Astrocyte (in vitro differentiated cells and primary cell): Measurements from ENCODE around the gene GRK6.

Experiments
- EZH2 ChIP-seq: IDR thresholded peaks from 2 replicates; pipeline ENCODE4 v1.6.1; 2012; ENCODE audit warnings: mild to moderate bottlenecking, low read length, inconsistent platforms; ENCODE audit not compliant: insufficient read depth
- TF ChIP-seq, protein P1 (sequence below): IDR thresholded peaks from 2 replicates; pipeline ENCODE4 v1.5.1; 2011; ENCODE audit warnings: low read depth, mild to moderate bottlenecking, inconsistent platforms, low read length, moderate library complexity; ENCODE audit not compliant: insufficient read depth

DNA sequence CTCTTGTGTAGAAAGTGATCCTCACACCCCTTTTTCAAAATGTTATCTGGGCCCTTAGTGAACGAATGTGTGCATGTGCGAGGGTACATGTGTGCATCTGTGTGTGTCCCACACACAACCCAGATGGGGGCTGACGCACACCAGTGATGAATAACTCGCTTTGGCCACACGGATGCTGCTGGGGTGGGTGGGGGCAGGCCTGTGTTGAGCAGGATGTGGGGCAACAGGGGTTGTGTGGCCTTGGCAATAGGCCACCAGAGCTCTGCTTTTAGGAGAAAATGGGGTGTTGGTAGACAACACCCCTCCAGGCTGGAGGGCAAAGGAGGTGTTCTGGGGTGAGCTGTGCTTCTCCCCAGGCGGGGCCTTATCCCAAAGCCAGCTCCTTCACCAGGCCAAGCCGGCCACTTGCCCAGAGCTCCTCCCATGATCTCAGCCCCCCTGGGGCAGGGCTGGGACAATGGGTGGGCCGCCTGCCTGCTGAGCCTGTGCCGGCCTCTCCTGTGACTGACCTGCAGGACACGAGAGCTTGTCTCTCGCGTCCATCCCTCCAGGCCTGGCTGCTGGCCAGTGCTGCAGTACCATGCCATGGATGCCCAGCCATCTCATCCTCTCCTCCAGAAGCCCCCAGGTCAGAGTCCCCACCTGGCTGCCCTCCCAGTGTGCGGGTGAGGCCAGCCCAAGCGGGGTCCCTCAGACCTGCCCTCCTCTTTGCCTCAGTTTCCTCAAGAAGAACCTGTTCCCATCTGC is 45.3 kb downstream of the GRK6 start:
- TF ChIP-seq, protein P1, sequence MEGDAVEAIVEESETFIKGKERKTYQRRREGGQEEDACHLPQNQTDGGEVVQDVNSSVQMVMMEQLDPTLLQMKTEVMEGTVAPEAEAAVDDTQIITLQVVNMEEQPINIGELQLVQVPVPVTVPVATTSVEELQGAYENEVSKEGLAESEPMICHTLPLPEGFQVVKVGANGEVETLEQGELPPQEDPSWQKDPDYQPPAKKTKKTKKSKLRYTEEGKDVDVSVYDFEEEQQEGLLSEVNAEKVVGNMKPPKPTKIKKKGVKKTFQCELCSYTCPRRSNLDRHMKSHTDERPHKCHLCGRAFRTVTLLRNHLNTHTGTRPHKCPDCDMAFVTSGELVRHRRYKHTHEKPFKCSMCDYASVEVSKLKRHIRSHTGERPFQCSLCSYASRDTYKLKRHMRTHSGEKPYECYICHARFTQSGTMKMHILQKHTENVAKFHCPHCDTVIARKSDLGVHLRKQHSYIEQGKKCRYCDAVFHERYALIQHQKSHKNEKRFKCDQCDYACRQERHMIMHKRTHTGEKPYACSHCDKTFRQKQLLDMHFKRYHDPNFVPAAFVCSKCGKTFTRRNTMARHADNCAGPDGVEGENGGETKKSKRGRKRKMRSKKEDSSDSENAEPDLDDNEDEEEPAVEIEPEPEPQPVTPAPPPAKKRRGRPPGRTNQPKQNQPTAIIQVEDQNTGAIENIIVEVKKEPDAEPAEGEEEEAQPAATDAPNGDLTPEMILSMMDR: no peak
- no peak for TF ChIP-seq EZH2
